GM21825 (cell line): ENCODE measurements around the gene ACIN1.
A peak's percentile ranks its signal among the peaks of the same experiment; 100 is the strongest.

ENCODE experiments used
- ATAC-seq: cut with Tn5 transposase; IDR thresholded peaks from one replicate; pipeline ENCODE4 v1.9.1; 2021; ENCODE audit warnings: mild to moderate bottlenecking, moderate library complexity; ENCODE audit not compliant: unreplicated experiment

Gene ACIN1, protein sequence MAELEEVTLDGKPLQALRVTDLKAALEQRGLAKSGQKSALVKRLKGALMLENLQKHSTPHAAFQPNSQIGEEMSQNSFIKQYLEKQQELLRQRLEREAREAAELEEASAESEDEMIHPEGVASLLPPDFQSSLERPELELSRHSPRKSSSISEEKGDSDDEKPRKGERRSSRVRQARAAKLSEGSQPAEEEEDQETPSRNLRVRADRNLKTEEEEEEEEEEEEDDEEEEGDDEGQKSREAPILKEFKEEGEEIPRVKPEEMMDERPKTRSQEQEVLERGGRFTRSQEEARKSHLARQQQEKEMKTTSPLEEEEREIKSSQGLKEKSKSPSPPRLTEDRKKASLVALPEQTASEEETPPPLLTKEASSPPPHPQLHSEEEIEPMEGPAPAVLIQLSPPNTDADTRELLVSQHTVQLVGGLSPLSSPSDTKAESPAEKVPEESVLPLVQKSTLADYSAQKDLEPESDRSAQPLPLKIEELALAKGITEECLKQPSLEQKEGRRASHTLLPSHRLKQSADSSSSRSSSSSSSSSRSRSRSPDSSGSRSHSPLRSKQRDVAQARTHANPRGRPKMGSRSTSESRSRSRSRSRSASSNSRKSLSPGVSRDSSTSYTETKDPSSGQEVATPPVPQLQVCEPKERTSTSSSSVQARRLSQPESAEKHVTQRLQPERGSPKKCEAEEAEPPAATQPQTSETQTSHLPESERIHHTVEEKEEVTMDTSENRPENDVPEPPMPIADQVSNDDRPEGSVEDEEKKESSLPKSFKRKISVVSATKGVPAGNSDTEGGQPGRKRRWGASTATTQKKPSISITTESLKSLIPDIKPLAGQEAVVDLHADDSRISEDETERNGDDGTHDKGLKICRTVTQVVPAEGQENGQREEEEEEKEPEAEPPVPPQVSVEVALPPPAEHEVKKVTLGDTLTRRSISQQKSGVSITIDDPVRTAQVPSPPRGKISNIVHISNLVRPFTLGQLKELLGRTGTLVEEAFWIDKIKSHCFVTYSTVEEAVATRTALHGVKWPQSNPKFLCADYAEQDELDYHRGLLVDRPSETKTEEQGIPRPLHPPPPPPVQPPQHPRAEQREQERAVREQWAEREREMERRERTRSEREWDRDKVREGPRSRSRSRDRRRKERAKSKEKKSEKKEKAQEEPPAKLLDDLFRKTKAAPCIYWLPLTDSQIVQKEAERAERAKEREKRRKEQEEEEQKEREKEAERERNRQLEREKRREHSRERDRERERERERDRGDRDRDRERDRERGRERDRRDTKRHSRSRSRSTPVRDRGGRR

DNA sequence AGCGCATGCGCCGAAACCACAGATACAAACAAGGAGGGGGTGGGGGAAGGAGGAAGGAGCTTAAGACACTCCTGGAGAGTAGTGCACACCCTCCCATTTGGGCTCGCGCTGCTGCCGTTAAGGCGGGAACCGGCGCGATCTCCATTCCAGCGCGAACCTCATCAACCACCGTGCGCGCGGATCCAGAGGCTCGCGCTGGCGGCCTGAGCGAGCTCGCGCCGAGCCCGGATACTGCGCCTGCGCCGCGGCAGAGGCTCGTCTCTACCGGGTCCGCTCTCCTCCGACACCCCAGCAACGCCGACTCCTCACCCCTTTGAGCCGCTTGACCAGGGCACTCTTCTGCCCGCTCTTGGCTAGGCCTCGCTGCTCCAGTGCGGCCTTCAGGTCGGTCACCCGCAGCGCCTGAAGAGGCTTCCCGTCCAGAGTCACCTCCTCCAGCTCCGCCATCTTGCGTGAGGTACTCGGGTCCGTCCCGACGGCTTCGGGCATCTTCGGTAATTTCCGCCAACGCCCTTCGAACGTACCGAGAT is at the start of gene ACIN1:
Gene ACIN1, minus strand, starts transcription at position 471 of the 530 bp plus-strand sequence. Its CDS starts 24 bp downstream, at position 447.
- ATAC-seq, result peak; percentile 38

GRCh38 chr14:23143911-23144310 is 49.0 kb upstream of the ACIN1 start:
- no peak for ATAC-seq

DNA sequence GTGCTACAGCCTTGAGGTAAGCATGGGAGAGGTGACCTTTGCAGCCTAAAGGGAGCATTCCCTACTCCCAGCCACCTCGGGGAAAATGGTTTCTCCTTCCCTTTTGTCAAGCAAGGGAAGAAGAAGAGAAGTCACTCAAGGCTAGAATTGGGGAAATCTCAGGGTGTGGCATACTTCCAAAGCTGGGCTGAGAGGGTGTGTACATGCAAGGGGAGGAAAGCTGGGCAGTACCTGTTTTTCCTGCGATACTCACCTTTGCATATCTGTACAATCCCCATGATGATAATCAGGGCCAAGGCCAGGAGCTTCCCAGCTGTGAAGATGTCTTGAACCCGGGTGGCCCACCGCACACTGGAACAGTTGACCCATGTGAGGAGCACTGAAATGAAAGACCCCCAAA is 47.9 kb upstream of the ACIN1 start:
- no peak for ATAC-seq

DNA sequence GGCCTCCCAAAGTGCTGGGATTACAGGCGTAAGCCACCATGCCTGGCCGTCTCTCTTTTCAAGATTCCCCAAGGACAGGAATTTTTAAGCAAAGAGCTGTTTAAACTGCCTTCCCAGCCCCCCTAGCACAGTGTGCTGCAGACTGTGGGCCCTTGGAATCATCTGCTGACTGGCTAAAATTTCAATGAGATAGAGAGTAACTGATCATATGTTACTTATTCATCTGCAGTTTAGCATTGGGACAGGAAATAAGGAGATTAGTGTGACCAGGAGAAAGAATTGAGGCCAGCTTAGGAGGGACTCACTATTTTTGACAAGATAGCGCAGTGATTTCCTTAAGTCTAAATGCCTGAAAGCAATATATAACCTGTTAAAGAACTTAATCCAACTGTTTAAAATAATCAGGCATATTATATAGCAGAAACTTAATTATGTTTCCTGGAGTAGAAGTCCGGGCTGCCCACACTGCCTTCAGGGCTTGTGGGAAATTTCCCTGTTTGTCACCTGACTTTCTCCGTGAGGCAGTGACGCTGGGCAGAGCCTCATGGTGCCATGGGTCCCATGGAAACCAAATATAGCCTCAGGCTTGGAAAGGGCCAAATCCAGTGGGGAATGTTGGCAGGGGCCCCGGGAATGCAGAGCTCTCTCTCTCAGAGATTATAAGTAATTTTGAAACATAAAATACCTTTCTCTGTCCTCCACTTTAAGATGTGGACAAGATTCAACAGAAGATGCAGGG is 46.9 kb upstream of the ACIN1 start:
- ATAC-seq, result no peak

DNA sequence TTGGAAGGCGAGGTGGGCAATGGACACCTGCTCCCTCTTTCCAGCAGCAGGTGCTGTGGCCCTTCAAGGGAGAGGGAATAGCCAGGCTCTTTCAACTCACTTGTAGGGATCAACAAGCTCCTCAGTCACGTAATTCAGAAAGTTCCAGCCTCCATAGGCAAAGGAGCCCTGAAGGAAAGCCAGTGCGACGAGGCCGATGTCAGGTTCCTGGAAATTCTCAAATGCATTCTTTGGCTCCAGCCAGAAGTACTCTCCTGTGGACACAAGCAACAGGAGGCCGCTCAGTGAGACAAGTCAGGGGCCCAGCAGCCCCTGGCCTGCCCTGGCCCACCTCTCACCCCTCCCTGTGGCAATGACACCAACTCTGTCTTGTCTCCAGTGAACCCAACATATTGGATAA is 45.4 kb upstream of the ACIN1 start:
- ATAC-seq, result no peak

DNA sequence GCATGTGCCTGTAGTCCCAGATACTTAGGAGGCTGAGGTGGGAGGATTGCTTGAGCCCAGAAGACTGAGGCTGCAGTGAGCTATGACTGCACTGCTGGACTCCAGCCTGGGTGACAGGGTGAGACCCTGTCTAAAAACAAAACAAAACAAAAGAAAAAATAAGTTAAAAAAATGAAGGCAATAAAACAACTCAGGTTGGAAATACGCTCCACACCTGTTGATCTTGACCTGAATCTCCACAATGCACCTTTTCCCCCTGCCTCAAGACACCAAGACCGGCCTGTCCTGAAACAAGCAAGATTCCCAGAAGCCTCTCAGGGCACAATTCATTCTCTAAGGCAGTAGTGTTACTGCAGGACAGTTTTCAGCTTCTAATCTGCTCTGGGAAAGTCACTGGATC is 44.9 kb upstream of the ACIN1 start:
- no peak for ATAC-seq

- ATAC-seq, result no peak
Measured at GRCh38 chr14:23137813-23138535, 43.0 kb upstream of the ACIN1 start.

GRCh38 chr14:23137192-23137812 is 42.4 kb upstream of the ACIN1 start:
- ATAC-seq, result no peak

DNA sequence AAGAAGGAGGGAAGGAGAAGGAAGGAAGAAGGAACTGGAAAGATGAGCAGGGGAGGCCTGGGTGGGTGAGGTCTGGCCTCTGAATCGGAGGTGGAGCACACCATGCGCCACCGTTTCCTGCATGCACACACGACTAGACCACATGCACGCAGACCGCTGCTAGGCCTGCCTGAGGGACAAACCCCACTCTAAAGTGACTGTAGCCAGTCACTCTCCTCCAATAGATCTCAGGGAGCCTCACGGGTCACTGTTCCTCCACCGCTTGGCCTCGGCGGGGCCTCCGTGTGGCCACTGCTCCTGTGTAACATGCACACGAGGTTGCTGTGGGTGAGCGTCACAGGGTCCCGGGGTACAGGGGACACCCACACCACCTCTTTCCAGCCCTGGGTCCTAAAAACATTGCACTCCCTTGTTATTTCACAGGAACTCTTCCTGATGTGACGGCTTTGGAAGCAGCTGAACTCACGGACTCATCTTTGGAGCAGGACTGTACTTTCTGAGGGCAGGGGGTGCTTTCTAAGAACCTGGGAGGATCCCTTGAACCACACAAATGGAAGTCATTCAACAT is 41.7 kb upstream of the ACIN1 start:
- no peak for ATAC-seq

DNA sequence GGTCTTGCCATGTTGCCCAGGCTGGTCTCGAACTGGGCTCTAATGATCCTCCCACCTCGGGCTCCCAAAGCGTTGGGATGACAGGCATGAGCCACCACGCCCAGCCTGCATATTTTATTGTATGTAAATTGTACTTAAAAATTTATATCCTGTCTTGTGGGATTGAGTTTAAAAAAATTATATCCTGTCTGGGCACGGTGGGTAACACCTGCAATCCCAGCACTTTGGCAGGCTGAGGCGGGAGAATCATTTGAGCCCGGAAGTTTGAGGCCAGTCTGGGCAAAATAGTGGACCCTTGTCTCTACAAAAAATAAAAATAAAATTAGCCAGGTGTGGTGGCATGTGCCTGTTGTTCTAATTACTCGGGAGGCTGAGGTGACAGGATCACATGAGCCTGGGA is 38.0 kb upstream of the ACIN1 start:
- ATAC-seq, result no peak

DNA sequence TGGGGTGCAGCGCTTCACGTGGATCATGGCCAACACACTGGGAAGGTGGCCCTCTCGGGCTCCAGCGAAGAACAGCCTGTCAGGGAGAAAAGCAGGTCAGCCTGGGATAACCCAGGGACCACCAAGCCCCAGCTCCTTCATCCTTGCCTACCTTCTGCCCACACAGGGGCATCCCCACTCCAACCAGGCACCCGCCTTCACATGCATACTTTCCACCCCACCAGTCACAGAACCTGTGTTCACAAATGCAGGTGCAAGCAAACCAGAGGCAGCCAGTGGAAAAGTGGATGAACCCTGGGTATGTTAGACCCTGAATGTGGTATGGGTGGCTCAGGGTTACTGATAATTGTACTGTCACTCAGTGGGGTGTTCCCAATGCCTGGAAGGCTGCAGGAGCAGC is 36.5 kb upstream of the ACIN1 start:
- ATAC-seq, result no peak

DNA sequence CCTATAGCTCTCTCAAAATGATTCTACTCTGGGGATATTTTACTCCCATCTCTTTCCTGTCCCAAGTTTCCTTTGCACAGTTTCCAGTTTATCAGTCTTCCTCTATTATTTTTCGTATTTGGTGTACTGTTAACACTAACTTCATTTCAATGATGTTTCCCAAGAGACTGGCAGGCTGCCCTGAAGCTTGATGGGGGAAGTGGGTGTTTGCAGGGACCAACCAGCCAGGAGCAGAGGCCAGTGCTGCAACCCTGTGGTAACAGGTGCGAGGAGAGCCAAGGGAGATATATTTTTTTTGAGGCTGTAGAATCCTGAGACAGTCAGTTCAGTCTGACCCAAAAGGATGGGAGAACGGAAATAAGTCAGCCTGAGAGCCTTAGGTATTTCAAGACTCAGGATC is 35.9 kb upstream of the ACIN1 start:
- ATAC-seq, result no peak

- ATAC-seq, result no peak
Measured at GRCh38 chr14:23129759-23130316, 34.9 kb upstream of the ACIN1 start.

- no peak for ATAC-seq
Measured at GRCh38 chr14:23128969-23129758, 34.2 kb upstream of the ACIN1 start.

- ATAC-seq, result no peak
Measured at GRCh38 chr14:23127861-23128260, 32.9 kb upstream of the ACIN1 start.

GRCh38 chr14:23126548-23127278 is 31.8 kb upstream of the ACIN1 start:
- no peak for ATAC-seq

- no peak for ATAC-seq
Measured at GRCh38 chr14:23125933-23126524, 31.1 kb upstream of the ACIN1 start.
